Activated naive CD4-positive, alpha-beta T cell treated with anti-CD3 and anti-CD28 coated beads, Interleukin-2, amount 50 U/mL, for 16 hours (primary cell): ENCODE data around the gene TMEM229B.

Experiments
- DNase-seq: peaks from one replicate; pipeline ENCODE4 v3.0.0-alpha.2; 2020

The TMEM229B gene

GRCh38 chr14:67514650-67515385 lies 26.3 kb upstream of the TMEM229B start:
- DNase-seq: peak; percentile 53

GRCh38 chr14:67514203-67514607 lies 25.7 kb upstream of the TMEM229B start:
- no peak for DNase-seq

- DNase-seq: no peak
Observed at GRCh38 chr14:67513631-67514108, 25.1 kb upstream of the TMEM229B start.

- DNase-seq: no peak
Observed at GRCh38 chr14:67512463-67513310, 24.2 kb upstream of the TMEM229B start.

GRCh38 chr14:67510836-67511235 lies 22.3 kb upstream of the TMEM229B start:
- no peak for DNase-seq

- no peak for DNase-seq
Observed at GRCh38 chr14:67510121-67510520, 21.6 kb upstream of the TMEM229B start.

- DNase-seq: no peak
Observed at GRCh38 chr14:67508956-67509355, 20.4 kb upstream of the TMEM229B start.

- DNase-seq: no peak
Observed at GRCh38 chr14:67505254-67505653, 16.7 kb upstream of the TMEM229B start.

- no peak for DNase-seq
Observed at GRCh38 chr14:67503331-67503730, 14.8 kb upstream of the TMEM229B start.

- no peak for DNase-seq
Observed at GRCh38 chr14:67502867-67503266, 14.3 kb upstream of the TMEM229B start.

- DNase-seq: no peak
Observed at GRCh38 chr14:67501670-67502069, 13.1 kb upstream of the TMEM229B start.

- DNase-seq: no peak
Observed at GRCh38 chr14:67500981-67501380, 12.5 kb upstream of the TMEM229B start.

- DNase-seq: no peak
Observed at GRCh38 chr14:67497716-67498115, 9.2 kb upstream of the TMEM229B start.

GRCh38 chr14:67497216-67497615 lies 8.7 kb upstream of the TMEM229B start:
- DNase-seq: no peak

- DNase-seq: no peak
Observed at GRCh38 chr14:67495827-67496226, 7.3 kb upstream of the TMEM229B start.

GRCh38 chr14:67493092-67493717 lies 4.7 kb upstream of the TMEM229B start:
- no peak for DNase-seq

GRCh38 chr14:67492538-67492937 lies 4.0 kb upstream of the TMEM229B start:
- DNase-seq: no peak

GRCh38 chr14:67491741-67492507 lies 3.4 kb upstream of the TMEM229B start:
- no peak for DNase-seq

- no peak for DNase-seq
Observed at GRCh38 chr14:67491285-67491684, 2.8 kb upstream of the TMEM229B start.

GRCh38 chr14:67490196-67490595 lies 1.7 kb upstream of the TMEM229B start:
- DNase-seq: no peak

- no peak for DNase-seq
Observed at GRCh38 chr14:67487332-67487731, 1.2 kb downstream of the TMEM229B start.

- DNase-seq: no peak
Observed at GRCh38 chr14:67486890-67487289, 1.6 kb downstream of the TMEM229B start.
